ENCODE results near the gene SERTAD4.

DNA sequence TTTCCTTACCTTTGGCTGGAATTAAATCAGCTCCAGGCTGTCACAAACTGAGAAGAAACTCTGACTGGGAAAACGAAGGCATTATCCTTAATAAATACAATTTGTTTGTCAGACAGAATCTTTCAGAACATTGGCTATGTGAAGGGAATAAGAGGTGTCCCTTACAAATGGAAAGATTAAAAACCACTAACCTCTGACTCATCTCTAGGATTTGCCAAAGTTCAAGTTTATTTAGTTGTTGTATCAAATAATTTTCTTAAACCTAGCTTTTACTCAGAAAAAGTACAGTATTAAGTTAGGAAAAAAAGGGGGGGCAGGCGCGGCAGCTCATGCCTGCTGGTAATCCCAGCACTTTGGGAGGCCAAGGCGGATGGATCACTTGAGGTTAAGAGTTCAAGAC, 15.7 kb downstream of the SERTAD4 start:
- TF ChIP-seq, protein P1, sequence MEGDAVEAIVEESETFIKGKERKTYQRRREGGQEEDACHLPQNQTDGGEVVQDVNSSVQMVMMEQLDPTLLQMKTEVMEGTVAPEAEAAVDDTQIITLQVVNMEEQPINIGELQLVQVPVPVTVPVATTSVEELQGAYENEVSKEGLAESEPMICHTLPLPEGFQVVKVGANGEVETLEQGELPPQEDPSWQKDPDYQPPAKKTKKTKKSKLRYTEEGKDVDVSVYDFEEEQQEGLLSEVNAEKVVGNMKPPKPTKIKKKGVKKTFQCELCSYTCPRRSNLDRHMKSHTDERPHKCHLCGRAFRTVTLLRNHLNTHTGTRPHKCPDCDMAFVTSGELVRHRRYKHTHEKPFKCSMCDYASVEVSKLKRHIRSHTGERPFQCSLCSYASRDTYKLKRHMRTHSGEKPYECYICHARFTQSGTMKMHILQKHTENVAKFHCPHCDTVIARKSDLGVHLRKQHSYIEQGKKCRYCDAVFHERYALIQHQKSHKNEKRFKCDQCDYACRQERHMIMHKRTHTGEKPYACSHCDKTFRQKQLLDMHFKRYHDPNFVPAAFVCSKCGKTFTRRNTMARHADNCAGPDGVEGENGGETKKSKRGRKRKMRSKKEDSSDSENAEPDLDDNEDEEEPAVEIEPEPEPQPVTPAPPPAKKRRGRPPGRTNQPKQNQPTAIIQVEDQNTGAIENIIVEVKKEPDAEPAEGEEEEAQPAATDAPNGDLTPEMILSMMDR (conservative IDR thresholded peaks at IDR 0.05; ENCODE audit: low read depth in 2 of 2) = no peak
- TF ChIP-seq POLR2AphosphoS5 (IDR thresholded peaks at IDR 0.05; ENCODE audit: low read depth) (no peak), STAT1 (IDR thresholded peaks at IDR 0.05; ENCODE audit: unreplicated experiment) (no peak), EZH2 (IDR thresholded peaks at IDR 0.05; ENCODE audit: low read depth, unreplicated experiment) (no peak), EZH2phosphoT487 (IDR thresholded peaks at IDR 0.05; ENCODE audit: unreplicated experiment) (no peak), CREB1 (CRISPR knock-in tag; IDR thresholded peaks at IDR 0.05; ENCODE audit: low read depth) (no peak), NANOG (IDR thresholded peaks at IDR 0.05; ENCODE audit: borderline replicate concordance) (no peak), ZNF114 (CRISPR knock-in tag; IDR thresholded peaks at IDR 0.05) (no peak), JUNB (IDR thresholded peaks at IDR 0.05; ENCODE audit: unreplicated experiment) (no peak)
- TF ChIP-seq, protein P2, sequence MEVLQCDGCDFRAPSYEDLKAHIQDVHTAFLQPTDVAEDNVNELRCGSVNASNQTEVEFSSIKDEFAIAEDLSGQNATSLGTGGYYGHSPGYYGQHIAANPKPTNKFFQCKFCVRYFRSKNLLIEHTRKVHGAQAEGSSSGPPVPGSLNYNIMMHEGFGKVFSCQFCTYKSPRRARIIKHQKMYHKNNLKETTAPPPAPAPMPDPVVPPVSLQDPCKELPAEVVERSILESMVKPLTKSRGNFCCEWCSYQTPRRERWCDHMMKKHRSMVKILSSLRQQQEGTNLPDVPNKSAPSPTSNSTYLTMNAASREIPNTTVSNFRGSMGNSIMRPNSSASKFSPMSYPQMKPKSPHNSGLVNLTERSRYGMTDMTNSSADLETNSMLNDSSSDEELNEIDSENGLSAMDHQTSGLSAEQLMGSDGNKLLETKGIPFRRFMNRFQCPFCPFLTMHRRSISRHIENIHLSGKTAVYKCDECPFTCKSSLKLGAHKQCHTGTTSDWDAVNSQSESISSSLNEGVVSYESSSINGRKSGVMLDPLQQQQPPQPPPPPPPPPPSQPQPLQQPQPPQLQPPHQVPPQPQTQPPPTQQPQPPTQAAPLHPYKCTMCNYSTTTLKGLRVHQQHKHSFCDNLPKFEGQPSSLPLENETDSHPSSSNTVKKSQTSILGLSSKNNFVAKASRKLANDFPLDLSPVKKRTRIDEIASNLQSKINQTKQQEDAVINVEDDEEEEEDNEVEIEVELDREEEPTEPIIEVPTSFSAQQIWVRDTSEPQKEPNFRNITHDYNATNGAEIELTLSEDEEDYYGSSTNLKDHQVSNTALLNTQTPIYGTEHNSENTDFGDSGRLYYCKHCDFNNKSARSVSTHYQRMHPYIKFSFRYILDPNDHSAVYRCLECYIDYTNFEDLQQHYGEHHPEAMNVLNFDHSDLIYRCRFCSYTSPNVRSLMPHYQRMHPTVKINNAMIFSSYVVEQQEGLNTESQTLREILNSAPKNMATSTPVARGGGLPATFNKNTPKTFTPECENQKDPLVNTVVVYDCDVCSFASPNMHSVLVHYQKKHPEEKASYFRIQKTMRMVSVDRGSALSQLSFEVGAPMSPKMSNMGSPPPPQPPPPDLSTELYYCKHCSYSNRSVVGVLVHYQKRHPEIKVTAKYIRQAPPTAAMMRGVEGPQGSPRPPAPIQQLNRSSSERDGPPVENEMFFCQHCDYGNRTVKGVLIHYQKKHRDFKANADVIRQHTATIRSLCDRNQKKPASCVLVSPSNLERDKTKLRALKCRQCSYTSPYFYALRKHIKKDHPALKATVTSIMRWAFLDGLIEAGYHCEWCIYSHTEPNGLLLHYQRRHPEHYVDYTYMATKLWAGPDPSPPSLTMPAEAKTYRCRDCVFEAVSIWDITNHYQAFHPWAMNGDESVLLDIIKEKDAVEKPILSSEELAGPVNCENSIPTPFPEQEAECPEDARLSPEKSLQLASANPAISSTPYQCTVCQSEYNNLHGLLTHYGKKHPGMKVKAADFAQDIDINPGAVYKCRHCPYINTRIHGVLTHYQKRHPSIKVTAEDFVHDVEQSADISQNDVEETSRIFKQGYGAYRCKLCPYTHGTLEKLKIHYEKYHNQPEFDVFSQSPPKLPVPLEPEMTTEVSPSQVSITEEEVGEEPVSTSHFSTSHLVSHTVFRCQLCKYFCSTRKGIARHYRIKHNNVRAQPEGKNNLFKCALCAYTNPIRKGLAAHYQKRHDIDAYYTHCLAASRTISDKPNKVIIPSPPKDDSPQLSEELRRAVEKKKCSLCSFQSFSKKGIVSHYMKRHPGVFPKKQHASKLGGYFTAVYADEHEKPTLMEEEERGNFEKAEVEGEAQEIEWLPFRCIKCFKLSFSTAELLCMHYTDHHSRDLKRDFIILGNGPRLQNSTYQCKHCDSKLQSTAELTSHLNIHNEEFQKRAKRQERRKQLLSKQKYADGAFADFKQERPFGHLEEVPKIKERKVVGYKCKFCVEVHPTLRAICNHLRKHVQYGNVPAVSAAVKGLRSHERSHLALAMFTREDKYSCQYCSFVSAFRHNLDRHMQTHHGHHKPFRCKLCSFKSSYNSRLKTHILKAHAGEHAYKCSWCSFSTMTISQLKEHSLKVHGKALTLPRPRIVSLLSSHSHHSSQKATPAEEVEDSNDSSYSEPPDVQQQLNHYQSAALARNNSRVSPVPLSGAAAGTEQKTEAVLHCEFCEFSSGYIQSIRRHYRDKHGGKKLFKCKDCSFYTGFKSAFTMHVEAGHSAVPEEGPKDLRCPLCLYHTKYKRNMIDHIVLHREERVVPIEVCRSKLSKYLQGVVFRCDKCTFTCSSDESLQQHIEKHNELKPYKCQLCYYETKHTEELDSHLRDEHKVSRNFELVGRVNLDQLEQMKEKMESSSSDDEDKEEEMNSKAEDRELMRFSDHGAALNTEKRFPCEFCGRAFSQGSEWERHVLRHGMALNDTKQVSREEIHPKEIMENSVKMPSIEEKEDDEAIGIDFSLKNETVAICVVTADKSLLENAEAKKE (CRISPR knock-in tag; IDR thresholded peaks at IDR 0.05) = no peak
- TF ChIP-seq, protein P3, sequence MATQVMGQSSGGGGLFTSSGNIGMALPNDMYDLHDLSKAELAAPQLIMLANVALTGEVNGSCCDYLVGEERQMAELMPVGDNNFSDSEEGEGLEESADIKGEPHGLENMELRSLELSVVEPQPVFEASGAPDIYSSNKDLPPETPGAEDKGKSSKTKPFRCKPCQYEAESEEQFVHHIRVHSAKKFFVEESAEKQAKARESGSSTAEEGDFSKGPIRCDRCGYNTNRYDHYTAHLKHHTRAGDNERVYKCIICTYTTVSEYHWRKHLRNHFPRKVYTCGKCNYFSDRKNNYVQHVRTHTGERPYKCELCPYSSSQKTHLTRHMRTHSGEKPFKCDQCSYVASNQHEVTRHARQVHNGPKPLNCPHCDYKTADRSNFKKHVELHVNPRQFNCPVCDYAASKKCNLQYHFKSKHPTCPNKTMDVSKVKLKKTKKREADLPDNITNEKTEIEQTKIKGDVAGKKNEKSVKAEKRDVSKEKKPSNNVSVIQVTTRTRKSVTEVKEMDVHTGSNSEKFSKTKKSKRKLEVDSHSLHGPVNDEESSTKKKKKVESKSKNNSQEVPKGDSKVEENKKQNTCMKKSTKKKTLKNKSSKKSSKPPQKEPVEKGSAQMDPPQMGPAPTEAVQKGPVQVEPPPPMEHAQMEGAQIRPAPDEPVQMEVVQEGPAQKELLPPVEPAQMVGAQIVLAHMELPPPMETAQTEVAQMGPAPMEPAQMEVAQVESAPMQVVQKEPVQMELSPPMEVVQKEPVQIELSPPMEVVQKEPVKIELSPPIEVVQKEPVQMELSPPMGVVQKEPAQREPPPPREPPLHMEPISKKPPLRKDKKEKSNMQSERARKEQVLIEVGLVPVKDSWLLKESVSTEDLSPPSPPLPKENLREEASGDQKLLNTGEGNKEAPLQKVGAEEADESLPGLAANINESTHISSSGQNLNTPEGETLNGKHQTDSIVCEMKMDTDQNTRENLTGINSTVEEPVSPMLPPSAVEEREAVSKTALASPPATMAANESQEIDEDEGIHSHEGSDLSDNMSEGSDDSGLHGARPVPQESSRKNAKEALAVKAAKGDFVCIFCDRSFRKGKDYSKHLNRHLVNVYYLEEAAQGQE (IDR thresholded peaks at IDR 0.05; ENCODE audit: unreplicated experiment) = no peak
